CD4-positive, alpha-beta T cell (primary cell): Measurements from ENCODE around the gene AVEN. TPM values are rescaled to one million over a fixed set of nuclear protein-coding genes. Genes with fewer than 3 reads are reported as not detected.

ENCODE experiments used
- ATAC-seq: fragments of 200-7000 bp; cut with Tn5 transposase; one replicate; pipeline ENCODE4 v1.10.0; 2022; ENCODE audit warnings: mild to moderate bottlenecking; ENCODE audit not compliant: poor library complexity
- CTCF ChIA-PET: fragments of 350-600 bp; sonication (Branson Sonifier 250); formaldehyde crosslinking; loops from one replicate; lab custom pipeline; 2021; ENCODE audit warnings: antibody characterized with exemption, inconsistent platforms; lab: Charles Lee
- POLR2A ChIA-PET: fragments of 350-600 bp; sonication (Branson Sonifier 250); formaldehyde crosslinking; loops from one replicate; lab custom pipeline; 2021; ENCODE audit warnings: antibody characterized with exemption, inconsistent platforms; lab: Charles Lee
- DNase-seq, 14 experiments: peaks; one replicate each; pipeline ENCODE4 v3.0.0-alpha.2; 2013 to 2020; ENCODE audit warnings: mixed read lengths in 2 of 14
- H3K27ac ChIP-seq, 2 donors: one replicate each; pipeline versions ENCODE4 v1.5.1 to v1.7.0; 2013; ENCODE audit warnings: low read length in 2 of 2, low read depth in 1 of 2, mild to moderate bottlenecking in 1 of 2
- H3K27me3 ChIP-seq, 2 experiments: 1 replicate in 1 of 2; 2 replicates in 1 of 2; pipeline versions ENCODE4 v1.6.1 to v1.7.0; 2013; ENCODE audit warnings: low read length in 2 of 2, control low read depth in 1 of 2, mild to moderate bottlenecking in 1 of 2, moderate library complexity in 1 of 2; ENCODE audit not compliant: insufficient read depth in 2 of 2, control insufficient read depth in 1 of 2
- H3K36me3 ChIP-seq: one replicate; pipeline ENCODE4 v1.6.1; 2013; ENCODE audit warnings: low read length, control low read depth; ENCODE audit not compliant: insufficient read depth
- H3K4me1 ChIP-seq: one replicate; pipeline ENCODE4 v1.6.1; 2013; ENCODE audit warnings: low read length, control low read depth; ENCODE audit not compliant: insufficient read depth
- H3K4me3 ChIP-seq: one replicate; pipeline ENCODE4 v1.5.1; 2013; ENCODE audit warnings: mild to moderate bottlenecking, low read length, moderate library complexity
- H3K9me3 ChIP-seq, 2 experiments: 1 replicate in 1 of 2; 2 replicates in 1 of 2; pipeline versions ENCODE4 v1.6.1 to v1.7.0; 2013; ENCODE audit warnings: low read length in 2 of 2, mild to moderate bottlenecking in 2 of 2, control low read depth in 1 of 2, moderate library complexity in 1 of 2; ENCODE audit not compliant: control insufficient read depth in 1 of 2, insufficient read depth in 1 of 2
- H3K27ac Mint-ChIP-seq: one replicate; pipeline ENCODE4 v1.8.0; 2020; ENCODE audit warnings: mixed read lengths
- H3K27me3 Mint-ChIP-seq: one replicate; pipeline ENCODE4 v1.8.0; 2021; ENCODE audit warnings: mixed read lengths
- H3K36me3 Mint-ChIP-seq: one replicate; pipeline ENCODE4 v1.8.0; 2021; ENCODE audit warnings: low read depth, mixed read lengths
- H3K4me1 Mint-ChIP-seq: one replicate; pipeline ENCODE4 v1.8.0; 2021; ENCODE audit warnings: low read depth, mixed read lengths
- H3K4me3 Mint-ChIP-seq: one replicate; pipeline ENCODE4 v1.8.0; 2020; ENCODE audit warnings: mild to moderate bottlenecking, mixed read lengths
- H3K9me3 Mint-ChIP-seq: one replicate; pipeline ENCODE4 v1.8.0; 2020; ENCODE audit warnings: mixed read lengths
- intact Hi-C, 2 experiments: fragments of 100-400 bp; cut with DNase I in 1 of 2; cut with micrococcal nuclease in 1 of 2; formaldehyde crosslinking; loops; one replicate each; pipeline versions ENCODE4 v1.15.1 to v1.9.0; 2023 to 2025; cut with DNase I, micrococcal nuclease
- total RNA-seq, 174 experiments: library from RNA in 2 of 174; stranded (reverse) in 2 of 174; gene quantifications; one replicate each; pipeline ENCODE4 v1.2.3 and lab custom pipeline; 2021 to 2026
- TF ChIP-seq, protein P1 (sequence below): fragments of 200-600 bp; IDR thresholded peaks from one replicate; pipeline ENCODE4 v1.8.0; 2022; ENCODE audit warnings: antibody characterized with exemption, mild to moderate bottlenecking

AVEN gene
- total RNA-seq, 2 experiments from 2014 or later: 4.5 to 4.9 TPM

DNA sequence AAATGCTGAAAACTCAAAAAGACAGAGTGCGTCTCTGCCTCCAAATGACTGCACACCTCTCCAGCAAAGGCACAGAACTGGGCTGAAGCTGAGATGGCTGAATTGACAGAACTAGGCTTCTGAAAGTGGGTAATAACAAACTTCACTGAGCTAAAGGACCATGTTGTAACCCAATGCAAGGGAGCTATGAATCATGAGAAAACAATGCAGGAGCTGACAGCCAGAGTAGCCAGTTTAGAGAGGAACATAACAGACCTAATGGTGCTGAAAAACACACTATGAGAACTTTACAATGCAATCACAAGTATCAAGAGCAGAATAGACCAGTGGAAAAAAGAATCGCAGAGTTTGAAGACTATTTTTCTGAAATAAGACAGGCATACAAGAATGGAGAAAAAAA is 10.1 kb upstream of the AVEN start:
- no peak for DNase-seq
- Mint-ChIP-seq H3K36me3 (peaks cover 29% of the 10 kb centered on the region), H3K4me1 (no peaks in the 10 kb centered on the region), H3K27ac (no peak overlapping the region), H3K27me3 (no peaks in the 10 kb centered on the region), H3K4me3 (no peak overlapping the region), H3K9me3 (peaks cover 15% of the 10 kb centered on the region)
- Histone ChIP-seq H3K27ac (no peak overlapping the region), H3K4me1 (no peaks in the 10 kb centered on the region), H3K9me3 (peaks cover 5 to 8% of the 10 kb centered on the region in 2 experiments), H3K4me3 (no peak overlapping the region), H3K27me3 (no peaks in the 10 kb centered on the region), H3K36me3 (no peaks in the 10 kb centered on the region)
- intact Hi-C loops: no loop called here
- ChIA-PET CTCF (no interaction called here), POLR2A (interaction anchor here (1.1 kb wide), 1 partner anchor 10 kb away, joined by 3 read pairs; the partner anchor contains the start of gene AVEN)
- TF ChIP-seq, protein P1, sequence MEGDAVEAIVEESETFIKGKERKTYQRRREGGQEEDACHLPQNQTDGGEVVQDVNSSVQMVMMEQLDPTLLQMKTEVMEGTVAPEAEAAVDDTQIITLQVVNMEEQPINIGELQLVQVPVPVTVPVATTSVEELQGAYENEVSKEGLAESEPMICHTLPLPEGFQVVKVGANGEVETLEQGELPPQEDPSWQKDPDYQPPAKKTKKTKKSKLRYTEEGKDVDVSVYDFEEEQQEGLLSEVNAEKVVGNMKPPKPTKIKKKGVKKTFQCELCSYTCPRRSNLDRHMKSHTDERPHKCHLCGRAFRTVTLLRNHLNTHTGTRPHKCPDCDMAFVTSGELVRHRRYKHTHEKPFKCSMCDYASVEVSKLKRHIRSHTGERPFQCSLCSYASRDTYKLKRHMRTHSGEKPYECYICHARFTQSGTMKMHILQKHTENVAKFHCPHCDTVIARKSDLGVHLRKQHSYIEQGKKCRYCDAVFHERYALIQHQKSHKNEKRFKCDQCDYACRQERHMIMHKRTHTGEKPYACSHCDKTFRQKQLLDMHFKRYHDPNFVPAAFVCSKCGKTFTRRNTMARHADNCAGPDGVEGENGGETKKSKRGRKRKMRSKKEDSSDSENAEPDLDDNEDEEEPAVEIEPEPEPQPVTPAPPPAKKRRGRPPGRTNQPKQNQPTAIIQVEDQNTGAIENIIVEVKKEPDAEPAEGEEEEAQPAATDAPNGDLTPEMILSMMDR: no peak
- ATAC-seq: no peak

DNA sequence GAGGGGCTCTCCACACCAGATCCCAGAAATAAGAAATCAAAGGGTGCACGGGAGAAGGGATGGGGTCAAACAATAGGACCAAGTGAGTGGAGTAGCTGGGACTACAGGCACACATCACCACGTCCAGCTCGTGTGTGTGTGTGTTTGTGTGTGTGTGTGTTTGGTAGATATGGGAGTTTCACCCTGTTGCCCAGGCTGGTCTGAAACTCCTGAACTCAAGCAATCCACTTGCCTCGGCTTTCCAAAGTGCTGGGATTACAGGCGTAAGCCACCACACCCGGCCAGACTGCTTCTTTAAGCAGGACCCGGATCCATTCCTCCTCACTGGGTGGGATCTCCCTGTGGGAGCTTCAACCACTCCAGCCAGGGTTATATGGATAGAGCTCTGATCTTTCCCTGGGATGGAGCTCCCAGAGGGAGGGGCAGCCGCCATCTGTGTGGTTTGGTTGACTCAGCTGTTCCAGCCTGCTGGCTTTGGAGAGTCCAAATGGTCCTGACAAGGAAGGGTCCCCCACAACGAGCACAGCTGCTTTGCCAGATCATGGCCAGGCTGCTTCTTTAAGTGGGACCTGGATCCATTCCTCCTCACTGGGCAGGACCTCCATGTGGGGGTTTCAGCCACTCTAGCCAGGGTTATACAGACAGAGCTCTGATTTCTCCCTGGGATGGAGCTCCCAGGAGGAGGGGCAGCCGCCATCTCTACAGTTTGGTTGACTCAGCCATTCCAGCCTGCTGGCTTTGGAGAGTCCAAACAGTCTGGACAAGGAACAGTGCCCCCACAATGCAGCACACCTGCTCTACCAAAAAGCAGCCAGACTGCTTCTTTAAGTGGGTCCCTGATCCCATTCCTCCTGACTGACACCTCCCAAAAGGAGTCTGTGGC is 9.1 kb upstream of the AVEN start:
- Mint-ChIP-seq H3K9me3 (peaks cover 15% of the 10 kb centered on the region), H3K27ac (no peak overlapping the region), H3K4me1 (no peaks in the 10 kb centered on the region), H3K4me3 (no peak overlapping the region), H3K27me3 (no peaks in the 10 kb centered on the region), H3K36me3 (peaks cover 29% of the 10 kb centered on the region)
- Histone ChIP-seq H3K9me3 (peaks cover 5 to 8% of the 10 kb centered on the region in 2 experiments), H3K27me3 (no peaks in the 10 kb centered on the region), H3K4me1 (no peaks in the 10 kb centered on the region), H3K4me3 (no peak overlapping the region), H3K36me3 (no peaks in the 10 kb centered on the region), H3K27ac (no peak overlapping the region)
- ATAC-seq (no peak), DNase-seq (no peak)
- TF ChIP-seq, protein P1: no peak
- POLR2A ChIA-PET: no interaction called here
- intact Hi-C loops: no loop called here
- CTCF ChIA-PET: no interaction called here

DNA sequence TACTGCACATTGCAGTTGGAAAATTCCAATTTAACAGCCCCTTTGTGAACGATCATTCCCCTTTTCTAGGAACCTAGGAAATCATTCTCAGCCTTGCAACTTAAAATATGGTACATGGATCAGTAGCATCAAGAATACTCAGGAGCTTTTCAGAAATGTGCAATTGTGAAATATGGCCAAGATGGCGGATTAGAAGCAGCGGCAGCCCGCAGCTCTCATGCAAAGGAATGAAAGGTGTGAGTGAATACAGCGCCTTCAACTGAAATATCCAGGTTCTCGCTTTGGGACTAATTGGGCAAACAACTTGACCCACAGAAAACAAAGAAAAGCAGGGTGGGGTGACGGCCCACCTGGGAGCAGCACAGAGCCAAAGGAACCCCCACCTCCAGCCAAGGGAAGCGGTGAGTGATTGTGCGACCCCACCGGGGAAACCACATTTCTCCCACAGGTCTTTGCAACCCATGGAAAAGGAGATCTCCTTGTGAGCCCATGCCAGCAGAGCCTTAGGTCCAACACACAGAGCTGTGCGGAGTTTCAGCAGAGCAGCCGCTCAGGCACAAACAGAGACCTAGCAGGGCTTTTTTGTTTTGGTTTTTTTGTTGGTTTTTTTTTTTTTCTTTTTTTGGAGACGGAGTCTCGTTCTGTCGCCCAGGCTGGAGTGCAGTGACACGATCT is 7.6 kb upstream of the AVEN start:
- H3K4me3 ChIP-seq: no peak overlapping the region
- H3K9me3 Mint-ChIP-seq: peaks cover 14% of the 10 kb centered on the region
- ChIA-PET CTCF (no interaction called here), POLR2A (no interaction called here)
- H3K4me1 ChIP-seq: no peaks in the 10 kb centered on the region
- no peak overlapping the region for H3K27ac ChIP-seq
- ATAC-seq (no peak), DNase-seq (no peak)
- H3K36me3 Mint-ChIP-seq: peaks cover 22% of the 10 kb centered on the region
- no peak overlapping the region for H3K27ac Mint-ChIP-seq
- no peaks in the 10 kb centered on the region for H3K27me3 ChIP-seq
- TF ChIP-seq, protein P1: no peak
- H3K27me3 Mint-ChIP-seq: no peaks in the 10 kb centered on the region
- H3K36me3 ChIP-seq: no peaks in the 10 kb centered on the region
- intact Hi-C loops: no loop called here
- no peak overlapping the region for H3K4me3 Mint-ChIP-seq
- H3K9me3 ChIP-seq: peaks cover 5 to 8% of the 10 kb centered on the region in 2 experiments
- no peaks in the 10 kb centered on the region for H3K4me1 Mint-ChIP-seq
